Small intestine (tissue), 7 donors: ENCODE data around the gene TMEFF2. TPM values are rescaled to one million over a fixed set of nuclear protein-coding genes. Genes with fewer than 3 reads are reported as not detected.

Source experiments
- DNase-seq, 2 donors: peaks; one replicate each; pipeline versions ENCODE4 v3.0.0 to v3.0.0-alpha.2; 2013
- FAIRE-seq: peaks from 2 replicates; lab custom pipeline; 2012; peaks lifted over from hg19 to GRCh38; lab: Jason Lieb, UNC
- H3K27ac ChIP-seq, 3 donors: one replicate each; pipeline ENCODE4 v1.5.1; 2013; ENCODE audit warnings: low read length in 2 of 3, mild to moderate bottlenecking in 2 of 3, control low read depth in 1 of 3, inconsistent platforms in 1 of 3, low read depth in 1 of 3, moderate library complexity in 1 of 3
- H3K27me3 ChIP-seq, 3 donors: one replicate each; pipeline ENCODE4 v1.6.1; 2013; ENCODE audit warnings: low read length in 3 of 3, inconsistent platforms in 1 of 3; ENCODE audit not compliant: control insufficient read depth in 3 of 3, insufficient read depth in 3 of 3
- H3K36me3 ChIP-seq, 3 donors: one replicate each; pipeline ENCODE4 v1.6.1; 2013; ENCODE audit warnings: low read length in 3 of 3, inconsistent platforms in 1 of 3, low read depth in 1 of 3, mild to moderate bottlenecking in 1 of 3, moderate library complexity in 1 of 3; ENCODE audit not compliant: control insufficient read depth in 3 of 3, insufficient read depth in 2 of 3
- H3K4me1 ChIP-seq, 3 donors: one replicate each; pipeline ENCODE4 v1.6.1; 2013; ENCODE audit warnings: low read length in 2 of 3, inconsistent platforms in 1 of 3, low read depth in 1 of 3, mild to moderate bottlenecking in 1 of 3, moderate library complexity in 1 of 3; ENCODE audit not compliant: control insufficient read depth in 3 of 3, insufficient read depth in 2 of 3
- H3K4me3 ChIP-seq, 3 donors: one replicate each; pipeline ENCODE4 v1.5.1; 2013; ENCODE audit warnings: low read length in 3 of 3, control low read depth in 1 of 3, inconsistent platforms in 1 of 3, low read depth in 1 of 3, mild to moderate bottlenecking in 1 of 3, moderate library complexity in 1 of 3
- H3K9me3 ChIP-seq, 2 donors: one replicate each; pipeline ENCODE4 v1.6.1; 2013; ENCODE audit warnings: low read depth in 1 of 2, low read length in 1 of 2; ENCODE audit not compliant: control insufficient read depth in 2 of 2, insufficient read depth in 1 of 2
- WGBS, 3 donors: extraction: QIAGEN DNeasy Blood & Tissue Kit; methylation state at CpG; one replicate each; pipeline ENCODE4 v1.1.7; 2013; 5-methylcytosine and 5-hydroxymethylcytosine counted together
- polyA plus RNA-seq, 4 donors: library from polyadenylated mRNA; stranded (reverse) in 3 of 4; unstranded in 1 of 4; fragments of 200-250 nt in 3 of 4; fragments of 120-200 nt in 1 of 4; gene quantifications; one replicate each; pipeline versions ENCODE4 v1.2.1 to v1.2.3, GENCODE V29; 2013
- donor health status: healthy with polysubstance abuse.
- donor health status: control.
- donor health status: control.
- donor health status: Bipolar disorder and iron deficiency.
- donor health status: healthy.

TMEFF2 gene
- polyA plus RNA-seq, 4 donors, result 0.34 to 2.0 TPM; not detected in 2

GRCh38 chr2:191907545-191907944, 287.2 kb downstream of the TMEFF2 start:
- WGBS, 3 donors, result 67 to 79% (median 72%) methylated on average over 3 of the region's 3 CpGs
- DNase-seq (no peak), FAIRE-seq (no peak)
- Histone ChIP-seq H3K9me3 (no peaks in the 10 kb centered on the region), H3K4me3 (no peak overlapping the region), H3K27me3 (peaks cover 0 to 4% (median 0%) of the 10 kb centered on the region in 3 donors), H3K27ac (no peak overlapping the region), H3K36me3 (no peaks in the 10 kb centered on the region), H3K4me1 (no peaks in the 10 kb centered on the region)

- H3K27me3 ChIP-seq, result no peaks in the 10 kb centered on the region
- no peaks in the 10 kb centered on the region for H3K36me3 ChIP-seq
- FAIRE-seq (no peak), DNase-seq (no peak)
- H3K4me3 ChIP-seq, result no peak overlapping the region
- H3K27ac ChIP-seq, result no peak overlapping the region
- no peaks in the 10 kb centered on the region for H3K4me1 ChIP-seq
- H3K9me3 ChIP-seq, result no peaks in the 10 kb centered on the region
These were observed 287.6 kb downstream of the TMEFF2 start for GRCh38 chr2:191907091-191907490.

- peaks cover 0 to 10% of the 10 kb centered on the region in 2 donors for H3K9me3 ChIP-seq
- H3K36me3 ChIP-seq, result no peaks in the 10 kb centered on the region
- FAIRE-seq, result no peak
- H3K27me3 ChIP-seq, result no peaks in the 10 kb centered on the region
- H3K27ac ChIP-seq, result no peak overlapping the region
- WGBS, 3 donors, result 44 to 54% (median 53%) methylated on average over 4 of the region's 4 CpGs
- no peak overlapping the region for H3K4me3 ChIP-seq
- no peaks in the 10 kb centered on the region for H3K4me1 ChIP-seq
- DNase-seq, result no peak
These were observed 289.4 kb downstream of the TMEFF2 start for GRCh38 chr2:191905336-191905735.

GRCh38 chr2:191901031-191901430, 293.7 kb downstream of the TMEFF2 start:
- Histone ChIP-seq H3K4me3 (no peak overlapping the region), H3K9me3 (peaks cover 0 to 10% of the 10 kb centered on the region in 2 donors), H3K36me3 (no peaks in the 10 kb centered on the region), H3K27ac (no peak overlapping the region), H3K4me1 (peaks cover 0 to 5% (median 0%) of the 10 kb centered on the region in 3 donors), H3K27me3 (no peaks in the 10 kb centered on the region)
- 86 to 90% (median 88%) methylated on average over 1 of the region's 1 CpG for WGBS, 3 donors
- no peak for DNase-seq
- no peak for FAIRE-seq

GRCh38 chr2:191899410-191899809, 295.3 kb downstream of the TMEFF2 start:
- no peak for DNase-seq
- H3K27me3 ChIP-seq, result no peaks in the 10 kb centered on the region
- peaks cover 0 to 10% of the 10 kb centered on the region in 2 donors for H3K9me3 ChIP-seq
- H3K36me3 ChIP-seq, result no peaks in the 10 kb centered on the region
- no peak overlapping the region for H3K27ac ChIP-seq
- H3K4me3 ChIP-seq, result no peak overlapping the region
- H3K4me1 ChIP-seq, result peaks cover 0 to 5% (median 0%) of the 10 kb centered on the region in 3 donors
- 62 to 87% (median 70%) methylated on average over 2 of the region's 2 CpGs for WGBS, 3 donors
- no peak for FAIRE-seq
